ENCODE measurements around the gene ACOX1.

GRCh38 chr17:76025294-76025693 is 46.3 kb upstream of the ACOX1 start:
- no peak for TF ChIP-seq REST (IDR thresholded peaks at IDR 0.05; ENCODE audit: insufficient replicate concordance, low read depth)
- no peak for TF ChIP-seq POLR2AphosphoS5 (IDR thresholded peaks at IDR 0.05; ENCODE audit: low read depth)

Measured in HL-60 (cell line).